GM10847 (cell line): Measurements from ENCODE around the gene FOXK1.

Experiments used
- POLR2A ChIP-seq: IDR thresholded peaks from 2 replicates; pipeline ENCODE4 v1.6.1; 2011; ENCODE audit not compliant: insufficient read length; ENCODE audit errors: extremely low read depth

Gene FOXK1

DNA sequence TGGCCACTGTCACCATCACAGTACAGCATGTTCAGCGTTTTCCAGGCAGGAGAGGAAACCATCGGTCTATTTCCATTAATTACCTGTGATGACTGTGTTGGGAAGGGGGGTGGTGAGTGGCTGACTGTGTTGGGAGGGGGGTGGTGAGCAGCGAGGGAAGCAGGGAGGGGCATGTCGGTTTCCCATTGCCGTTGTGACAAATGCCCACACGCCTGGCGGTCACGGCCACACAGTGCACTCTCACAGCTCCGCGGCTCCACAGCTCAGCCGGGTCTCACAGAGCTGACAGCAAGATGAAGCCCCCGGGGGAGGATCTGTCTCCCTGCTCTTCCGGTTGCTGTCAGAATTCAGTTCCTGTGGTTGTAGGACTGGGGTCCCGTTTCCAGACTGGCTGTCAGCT is 132.3 kb downstream of the FOXK1 start:
- TF ChIP-seq POLR2A = no peak

GRCh38 chr7:4815121-4815520 is 133.0 kb downstream of the FOXK1 start:
- TF ChIP-seq POLR2A = no peak

DNA sequence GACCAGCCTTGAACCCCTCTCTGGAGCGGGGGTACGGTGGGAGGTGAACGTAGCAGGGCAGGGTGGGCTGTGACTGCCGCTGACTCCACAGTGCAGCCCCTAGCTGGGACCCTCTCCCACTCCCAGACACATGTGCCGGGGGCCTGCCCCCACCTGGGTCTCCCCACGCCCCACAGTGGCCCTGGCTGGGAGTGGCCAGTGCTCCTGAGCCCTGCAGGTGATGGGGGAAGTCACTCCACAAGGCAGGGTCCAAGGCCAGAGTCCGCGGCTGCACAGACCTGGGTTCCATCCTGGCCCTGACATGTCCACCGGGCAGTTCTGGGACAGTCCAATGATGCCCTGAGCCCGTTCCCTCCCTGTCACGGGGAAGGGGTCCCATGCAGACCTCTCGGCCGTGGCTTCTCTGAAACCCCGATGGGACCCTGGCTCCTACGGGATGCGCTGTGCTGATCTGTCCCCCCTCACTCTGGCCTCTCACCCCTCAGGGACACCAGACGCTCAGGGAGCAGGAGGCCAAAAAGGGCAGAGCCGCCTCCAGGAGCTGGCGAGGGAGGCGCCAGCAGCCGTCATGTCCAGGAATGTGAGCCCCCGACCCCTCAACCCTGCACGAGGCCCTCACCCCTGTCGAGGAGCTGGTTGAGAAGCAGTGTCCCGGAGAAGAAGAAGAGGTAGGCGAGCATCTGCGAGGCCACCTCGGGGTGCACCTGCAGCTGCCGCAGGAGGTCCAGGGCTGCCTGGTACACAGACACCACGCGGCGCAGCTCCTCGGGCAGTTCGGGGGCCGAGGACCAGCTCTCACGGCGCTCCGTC is 133.7 kb downstream of the FOXK1 start:
- TF ChIP-seq POLR2A = no peak

DNA sequence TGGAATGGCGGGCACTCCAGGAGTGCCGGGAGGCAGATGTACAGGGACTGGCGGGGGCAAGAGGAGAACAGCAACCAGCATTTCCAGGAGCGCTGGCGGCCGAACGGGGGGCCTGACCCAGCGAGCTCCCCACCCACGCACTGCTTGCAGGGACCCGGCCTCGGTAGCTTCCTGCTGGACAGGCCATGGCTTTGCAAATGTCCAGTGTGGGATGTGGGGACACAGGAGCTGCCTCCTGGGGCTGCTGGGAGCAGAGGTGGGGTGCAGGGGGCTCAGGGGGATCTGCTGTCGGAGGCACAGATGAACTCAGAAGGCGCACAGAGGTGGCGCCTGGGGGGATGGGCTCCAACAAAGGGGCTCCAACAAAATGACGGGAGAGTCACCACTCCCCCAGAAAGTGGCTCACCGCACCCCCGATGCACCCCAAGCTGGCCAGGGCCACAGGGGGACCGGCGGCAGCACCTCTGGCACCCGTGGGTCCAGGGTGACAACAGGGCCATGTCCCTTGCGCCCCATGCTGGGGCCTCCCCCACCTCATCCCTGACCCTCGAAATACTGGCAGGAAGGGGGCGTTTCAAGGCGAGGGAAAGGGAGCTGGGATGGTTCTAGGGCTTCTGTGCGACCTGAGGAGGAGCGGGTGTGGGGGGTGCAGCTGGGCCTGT is 134.5 kb downstream of the FOXK1 start:
- no peak for TF ChIP-seq POLR2A

DNA sequence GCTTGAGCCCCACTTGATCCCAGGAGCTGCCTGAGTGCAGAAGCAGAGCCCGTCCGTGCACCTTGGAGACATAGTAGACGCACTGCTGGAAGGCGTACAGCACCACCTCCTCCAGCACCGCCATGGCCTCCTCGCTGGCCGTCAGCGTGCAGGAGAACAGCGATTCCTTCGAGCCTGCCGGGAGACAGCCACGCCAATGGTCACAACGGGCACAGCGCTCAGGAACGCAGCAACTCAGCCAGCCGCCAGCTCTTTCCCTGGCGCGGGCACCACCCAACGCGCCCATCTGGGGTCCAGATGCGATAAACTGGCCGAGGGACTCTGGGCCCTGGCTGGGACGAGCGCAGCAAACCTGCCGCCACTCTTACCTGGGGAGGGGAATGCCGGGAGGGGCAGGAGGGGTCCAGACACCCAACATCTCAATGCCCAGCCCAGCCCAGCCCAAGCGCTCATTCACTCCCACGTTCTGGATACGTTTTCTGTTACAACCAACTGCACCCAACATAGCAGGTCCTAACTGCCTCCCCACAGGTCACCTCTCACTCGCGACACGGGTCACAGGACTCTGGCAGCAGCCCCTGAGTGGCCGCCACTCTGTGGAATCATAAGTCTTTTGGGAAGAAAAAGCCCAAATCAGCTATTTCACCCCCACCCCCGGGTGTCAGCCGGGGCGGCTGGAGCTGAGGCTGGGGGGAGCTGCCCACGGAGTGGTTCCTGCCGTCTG is 135.2 kb downstream of the FOXK1 start:
- TF ChIP-seq POLR2A = no peak

- TF ChIP-seq POLR2A = no peak
Measured at GRCh38 chr7:4818000-4818794, 136.1 kb downstream of the FOXK1 start.

DNA sequence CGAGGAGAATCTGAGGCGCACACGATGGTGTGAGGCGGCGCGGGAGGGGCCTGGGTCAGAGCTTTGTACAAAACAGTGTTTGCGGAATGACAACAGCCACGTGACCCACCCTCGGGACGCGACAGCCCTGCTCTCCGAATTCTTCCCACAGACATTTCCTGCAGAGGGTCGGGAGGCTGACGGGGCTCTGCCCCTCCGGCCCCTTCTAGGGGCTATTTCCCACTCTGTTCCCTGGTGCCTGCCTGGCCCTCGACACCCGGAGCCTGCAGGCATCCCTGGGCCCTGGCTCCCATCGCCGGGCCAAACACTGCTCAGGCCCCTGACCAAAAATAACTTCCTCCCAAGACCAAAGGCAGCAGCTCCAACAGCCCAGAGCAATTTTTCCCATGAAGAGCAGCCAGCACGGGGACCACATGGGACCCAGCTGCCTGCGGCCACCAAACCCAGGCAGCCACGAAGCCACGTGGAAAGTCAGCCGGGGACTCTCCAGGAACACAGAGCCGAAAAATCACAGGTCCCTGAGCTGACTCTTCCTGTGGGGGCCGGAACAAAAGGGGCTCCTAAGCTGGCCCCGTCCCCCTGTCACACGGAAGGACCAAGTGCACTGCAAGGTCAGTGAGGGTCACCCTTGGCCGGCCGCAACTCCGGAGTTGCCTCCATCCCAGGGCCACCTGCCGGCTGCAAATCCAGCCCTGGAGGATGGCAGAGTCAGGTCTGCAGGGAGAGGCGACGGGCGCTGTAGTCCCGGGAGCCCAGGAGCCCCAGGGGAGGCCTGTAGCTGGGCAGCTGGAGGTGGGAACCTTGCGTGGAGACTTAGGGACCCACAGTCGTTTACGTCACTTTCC is 137.7 kb downstream of the FOXK1 start:
- no peak for TF ChIP-seq POLR2A

GRCh38 chr7:4820405-4820966 is 138.4 kb downstream of the FOXK1 start:
- no peak for TF ChIP-seq POLR2A
